Esophagus squamous epithelium (tissue), 4 donors: ENCODE data around the gene METTL25.

Source experiments
- POLR2A ChIP-seq, 4 donors: fragments of 450-650 bp; IDR thresholded peaks; one replicate each; pipeline ENCODE4 v1.6.1; 2017; ENCODE audit warnings: antibody characterized with exemption in 4 of 4, mild to moderate bottlenecking in 4 of 4, moderate library complexity in 3 of 4
- TF ChIP-seq, protein P1 (sequence below), 6 experiments: fragments of 450-650 bp in 4 of 6; fragments of 200-600 bp in 2 of 6; sonication (generic) in 2 of 6; IDR thresholded peaks; one replicate each; pipeline ENCODE4 v1.5.1; 2016 to 2019; ENCODE audit warnings: antibody characterized with exemption in 6 of 6, mild to moderate bottlenecking in 4 of 6, moderate library complexity in 4 of 6

GRCh38 chr12:82357340-82357739 lies 989 bp upstream of the METTL25 start:
- TF ChIP-seq, protein P1, sequence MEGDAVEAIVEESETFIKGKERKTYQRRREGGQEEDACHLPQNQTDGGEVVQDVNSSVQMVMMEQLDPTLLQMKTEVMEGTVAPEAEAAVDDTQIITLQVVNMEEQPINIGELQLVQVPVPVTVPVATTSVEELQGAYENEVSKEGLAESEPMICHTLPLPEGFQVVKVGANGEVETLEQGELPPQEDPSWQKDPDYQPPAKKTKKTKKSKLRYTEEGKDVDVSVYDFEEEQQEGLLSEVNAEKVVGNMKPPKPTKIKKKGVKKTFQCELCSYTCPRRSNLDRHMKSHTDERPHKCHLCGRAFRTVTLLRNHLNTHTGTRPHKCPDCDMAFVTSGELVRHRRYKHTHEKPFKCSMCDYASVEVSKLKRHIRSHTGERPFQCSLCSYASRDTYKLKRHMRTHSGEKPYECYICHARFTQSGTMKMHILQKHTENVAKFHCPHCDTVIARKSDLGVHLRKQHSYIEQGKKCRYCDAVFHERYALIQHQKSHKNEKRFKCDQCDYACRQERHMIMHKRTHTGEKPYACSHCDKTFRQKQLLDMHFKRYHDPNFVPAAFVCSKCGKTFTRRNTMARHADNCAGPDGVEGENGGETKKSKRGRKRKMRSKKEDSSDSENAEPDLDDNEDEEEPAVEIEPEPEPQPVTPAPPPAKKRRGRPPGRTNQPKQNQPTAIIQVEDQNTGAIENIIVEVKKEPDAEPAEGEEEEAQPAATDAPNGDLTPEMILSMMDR (IDR thresholded peaks at IDR 0.05), result no peak
- no peak for TF ChIP-seq POLR2A (IDR thresholded peaks at IDR 0.05)
